Esophagus muscularis mucosa (tissue), 4 donors: ENCODE results near the gene TMCO6. TPM values are rescaled to one million over a fixed set of nuclear protein-coding genes. Genes with fewer than 3 reads are reported as not detected.
"Not testable (repeated sequence)": the region's sequence is repeated elsewhere in the genome, so short reads cannot be mapped to it uniquely, and the experiment has no call there.

Experiments used
- DNase-seq: peaks from one replicate; pipeline ENCODE4 v3.0.0-alpha.2; 2017; ENCODE audit errors: extremely low spot score
- H3K27ac ChIP-seq, 4 donors: fragments of 200-600 bp; sonication (generic); replicated peaks in 1 of 4; 1 replicate in 3 of 4; 2 replicates in 1 of 4; pipeline ENCODE4 v1.5.1; 2016 to 2019; ENCODE audit warnings: mild to moderate bottlenecking in 1 of 4
- H3K27me3 ChIP-seq, 4 donors: fragments of 200-600 bp; sonication (generic); one replicate each; pipeline versions ENCODE4 v1.5.1 to v1.6.0; 2016 to 2019
- H3K36me3 ChIP-seq, 4 donors: fragments of 200-600 bp; sonication (generic); one replicate each; pipeline ENCODE4 v1.5.1; 2016 to 2019
- H3K4me1 ChIP-seq, 4 donors: fragments of 200-600 bp; sonication (generic); one replicate each; pipeline ENCODE4 v1.5.1; 2016 to 2019
- H3K4me3 ChIP-seq, 4 donors: fragments of 200-600 bp; sonication (generic); 1 replicate in 2 of 4; 2 replicates in 2 of 4; pipeline ENCODE4 v1.5.1; 2016 to 2019; ENCODE audit warnings: mild to moderate bottlenecking in 4 of 4, moderate library complexity in 1 of 4
- H3K9me3 ChIP-seq, 4 donors: fragments of 200-600 bp; sonication (generic); 1 replicate in 3 of 4; 2 replicates in 1 of 4; pipeline ENCODE4 v1.5.1; 2016 to 2019
- CTCF ChIP-seq, 3 experiments: fragments of 200-600 bp in 2 of 3; fragments of 450-650 bp in 1 of 3; sonication (generic) in 2 of 3; IDR thresholded peaks; one replicate each; pipeline ENCODE4 v1.5.1; 2017 to 2019; ENCODE audit warnings: antibody characterized with exemption in 3 of 3, mild to moderate bottlenecking in 2 of 3, moderate library complexity in 1 of 3
- EP300 ChIP-seq: sonication (generic); formaldehyde crosslinking; IDR thresholded peaks from one replicate; pipeline ENCODE4 v1.6.1; 2017; ENCODE audit warnings: antibody characterized with exemption
- POLR2A ChIP-seq: fragments of 450-650 bp; IDR thresholded peaks from one replicate; pipeline ENCODE4 v1.6.1; 2017; ENCODE audit warnings: antibody characterized with exemption, moderate library complexity, mild to moderate bottlenecking, low read depth
- POLR2AphosphoS5 ChIP-seq, 2 donors: sonication (generic); formaldehyde crosslinking; IDR thresholded peaks; one replicate each; pipeline ENCODE4 v1.6.1; 2017; ENCODE audit warnings: antibody characterized with exemption in 2 of 2
- WGBS: methylation state at CpG from one replicate; pipeline ENCODE4 v1.1.5; 2018; 5-methylcytosine and 5-hydroxymethylcytosine counted together
- intact Hi-C: fragments of 100-400 bp; cut with DNase I; formaldehyde crosslinking; loops from one replicate; pipeline ENCODE4 v1.15.1; 2023
- total RNA-seq, 4 donors: library from RNA; depleted of rRNA; stranded (reverse); fragments of >200 nt; gene quantifications; one replicate each; pipeline versions ENCODE4 v1.1.0 to v1.2.1, GENCODE V29; 2016

The TMCO6 gene
- total RNA-seq, 4 donors from 2014 or later = 14.0 to 41.4 (median 22.2) TPM

- H3K27me3 ChIP-seq = no peaks in the 10 kb centered on the region
- H3K27ac ChIP-seq = peak overlapping the region in 3 of 4 donors; percentile 24 to 41 (median 33)
Observed at GRCh38 chr5:140611020-140611521, 28.2 kb upstream of the TMCO6 start.

GRCh38 chr5:140622301-140622700 lies 16.9 kb upstream of the TMCO6 start:
- intact Hi-C loops = no loop called here
- H3K9me3 ChIP-seq = no peaks in the 10 kb centered on the region
- 59% methylated on average over 3 of the region's 3 CpGs for WGBS

More at GRCh38 chr5:140611020-140611521, 28.2 kb upstream of the TMCO6 start:
- WGBS = 74% methylated on average over 2 of the region's 2 CpGs
- DNase-seq = no peak
- H3K36me3 ChIP-seq = no peaks in the 10 kb centered on the region
- peaks cover 0 to 4% (median 1%) of the 10 kb centered on the region in 4 donors for H3K4me1 ChIP-seq
- no peaks in the 10 kb centered on the region for H3K9me3 ChIP-seq
- TF ChIP-seq POLR2AphosphoS5 (IDR thresholded peaks at IDR 0.05) = no peak
- no peak for TF ChIP-seq CTCF (IDR thresholded peaks at IDR 0.05)
- no peak for TF ChIP-seq POLR2A
- no peak for TF ChIP-seq EP300
- H3K4me3 ChIP-seq = no peak overlapping the region
- intact Hi-C loops = no loop called here

GRCh38 chr5:140623061-140623460 lies 16.2 kb upstream of the TMCO6 start:
- H3K27ac ChIP-seq, DNase-seq, H3K9me3 ChIP-seq, intact Hi-C loops, H3K4me1 ChIP-seq, H3K27me3 ChIP-seq, H3K4me3 ChIP-seq, H3K36me3 ChIP-seq: not testable (repeated sequence)

More at GRCh38 chr5:140622301-140622700, 16.9 kb upstream of the TMCO6 start:
- no peak overlapping the region for H3K4me3 ChIP-seq
- no peaks in the 10 kb centered on the region for H3K27me3 ChIP-seq
- TF ChIP-seq EP300 (no peak), CTCF (IDR thresholded peaks at IDR 0.05) (no peak), POLR2AphosphoS5 (IDR thresholded peaks at IDR 0.05) (no peak), POLR2A (no peak)
- no peaks in the 10 kb centered on the region for H3K4me1 ChIP-seq
- DNase-seq = no peak
- no peaks in the 10 kb centered on the region for H3K36me3 ChIP-seq
- no peak overlapping the region for H3K27ac ChIP-seq

GRCh38 chr5:140624886-140625285 lies 14.4 kb upstream of the TMCO6 start:
- H3K36me3 ChIP-seq, intact Hi-C loops, H3K9me3 ChIP-seq, H3K27me3 ChIP-seq, H3K27ac ChIP-seq, H3K4me3 ChIP-seq, H3K4me1 ChIP-seq, DNase-seq: not testable (repeated sequence)
- 84% methylated on average over 10 of the region's 10 CpGs for WGBS

GRCh38 chr5:140627972-140628371 lies 11.3 kb upstream of the TMCO6 start:
- no peak overlapping the region for H3K4me3 ChIP-seq
- H3K27me3 ChIP-seq = no peaks in the 10 kb centered on the region
- H3K27ac ChIP-seq = no peak overlapping the region
- DNase-seq = no peak
- intact Hi-C loops = no loop called here
- H3K36me3 ChIP-seq = no peaks in the 10 kb centered on the region
- H3K9me3 ChIP-seq = no peaks in the 10 kb centered on the region
- no peak for TF ChIP-seq EP300
- TF ChIP-seq CTCF (IDR thresholded peaks at IDR 0.05) = no peak
- TF ChIP-seq POLR2AphosphoS5 (IDR thresholded peaks at IDR 0.05) = no peak
- TF ChIP-seq POLR2A = no peak
- peaks cover 8 to 18% (median 16%) of the 10 kb centered on the region in 4 donors for H3K4me1 ChIP-seq
- WGBS = 93% methylated on average over 6 of the region's 6 CpGs

- WGBS = 25% methylated on average over 1 of the region's 1 CpG
- TF ChIP-seq EP300 = no peak
- intact Hi-C loops = no loop called here
- H3K27ac ChIP-seq = no peak overlapping the region
- H3K4me1 ChIP-seq = peaks cover 8 to 24% (median 23%) of the 10 kb centered on the region in 4 donors
- H3K4me3 ChIP-seq = no peak overlapping the region
- DNase-seq = no peak
- no peaks in the 10 kb centered on the region for H3K27me3 ChIP-seq
- H3K9me3 ChIP-seq = no peaks in the 10 kb centered on the region
- no peaks in the 10 kb centered on the region for H3K36me3 ChIP-seq
Observed at GRCh38 chr5:140628711-140629110, 10.5 kb upstream of the TMCO6 start.
